GM13977 (cell line): Measurements from ENCODE around the gene DRGX.

Experiments used
- DNase-seq: peaks from one replicate; pipeline ENCODE4 v3.0.0; 2012; ENCODE audit warnings: low spot score
- CTCF ChIP-seq: IDR thresholded peaks from 2 replicates; pipeline ENCODE4 v1.5.1; 2012; ENCODE audit warnings: mild to moderate bottlenecking, control low read depth; ENCODE audit not compliant: insufficient read depth; ENCODE audit errors: extremely low read depth, missing control alignments
- in situ Hi-C: fragments of 300-500 bp; cut with MboI; formaldehyde crosslinking; loops from one replicate; pipeline ENCODE4 v1.12.0; 2022; ENCODE audit warnings: low sequenced_read_pairs, low pct_unique_long_range_greater_than_20kb, mixed read lengths, inconsistent platforms; ENCODE audit not compliant: unreplicated experiment

DRGX gene

GRCh38 chr10:49325131-49325915 is 70.6 kb downstream of the DRGX start:
- TF ChIP-seq CTCF = no peak
- DNase-seq = no peak
- in situ Hi-C loops = no loop called here

GRCh38 chr10:49324711-49325110 is 71.2 kb downstream of the DRGX start:
- in situ Hi-C loops = no loop called here
- no peak for TF ChIP-seq CTCF

GRCh38 chr10:49323896-49324270 is 72.0 kb downstream of the DRGX start:
- in situ Hi-C loops = no loop called here
- DNase-seq = no peak

More at GRCh38 chr10:49324711-49325110, 71.2 kb downstream of the DRGX start:
- no peak for DNase-seq

GRCh38 chr10:49323171-49323895 is 72.6 kb downstream of the DRGX start:
- no peak for DNase-seq
- TF ChIP-seq CTCF = no peak
- in situ Hi-C loops = no loop called here

More at GRCh38 chr10:49323896-49324270, 72.0 kb downstream of the DRGX start:
- TF ChIP-seq CTCF = no peak

- no peak for DNase-seq
- no peak for TF ChIP-seq CTCF
- in situ Hi-C loops = no loop called here
Observed at GRCh38 chr10:49322371-49323170, 73.3 kb downstream of the DRGX start.

- no peak for DNase-seq
- no peak for TF ChIP-seq CTCF
- in situ Hi-C loops = no loop called here
Observed at GRCh38 chr10:49321021-49321420, 74.9 kb downstream of the DRGX start.
